Stimulated activated CD8-positive, alpha-beta memory T cell treated with anti-CD3 and anti-CD28 coated beads, Interleukin-15, amount 100 ng/mL, for 4 hours (primary cell): ENCODE data around the gene PAFAH2.

Source experiments
- DNase-seq, 2 donors: peaks; one replicate each; pipeline ENCODE4 v3.0.0-alpha.2; 2020; ENCODE audit warnings: low read depth in 2 of 2

The PAFAH2 gene

DNA sequence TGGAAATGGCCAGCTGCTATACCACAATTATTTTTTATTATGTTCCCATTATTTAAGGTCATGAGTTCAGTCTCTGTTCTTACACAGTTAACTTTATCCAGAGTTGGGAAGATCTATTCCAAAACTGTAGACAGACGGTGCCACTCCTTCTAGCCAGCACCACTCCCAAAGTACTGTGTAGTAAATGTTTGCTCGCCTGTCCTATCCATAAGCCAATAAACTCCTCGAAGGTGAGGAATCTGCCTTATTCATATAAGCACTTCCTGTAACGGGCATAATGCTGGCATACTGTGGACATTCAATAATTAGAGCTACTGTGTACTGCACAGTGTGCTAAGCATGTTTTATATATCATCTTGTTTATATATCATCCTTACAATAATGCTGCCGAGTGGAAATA, 65.5 kb downstream of the PAFAH2 start:
- DNase-seq: no peak

DNA sequence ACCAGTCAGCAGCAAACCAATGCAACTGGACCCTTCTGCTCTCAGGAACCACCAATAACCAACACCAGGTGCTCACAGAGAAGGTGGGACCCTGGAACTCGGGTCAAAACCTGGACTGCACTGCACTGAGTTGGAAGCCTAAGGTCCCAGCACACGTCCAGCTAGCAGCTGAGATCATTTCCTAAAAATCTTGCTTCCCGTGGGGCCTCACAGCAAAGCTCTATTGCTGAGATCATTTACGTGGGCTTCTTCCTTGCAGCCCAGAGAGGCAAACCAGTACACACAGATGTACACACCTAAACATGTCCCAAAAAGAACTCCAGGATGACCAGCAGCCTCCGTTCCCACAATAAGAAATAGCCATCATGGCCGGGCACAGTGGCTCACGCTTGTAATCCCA, 68.8 kb downstream of the PAFAH2 start:
- no peak for DNase-seq

DNA sequence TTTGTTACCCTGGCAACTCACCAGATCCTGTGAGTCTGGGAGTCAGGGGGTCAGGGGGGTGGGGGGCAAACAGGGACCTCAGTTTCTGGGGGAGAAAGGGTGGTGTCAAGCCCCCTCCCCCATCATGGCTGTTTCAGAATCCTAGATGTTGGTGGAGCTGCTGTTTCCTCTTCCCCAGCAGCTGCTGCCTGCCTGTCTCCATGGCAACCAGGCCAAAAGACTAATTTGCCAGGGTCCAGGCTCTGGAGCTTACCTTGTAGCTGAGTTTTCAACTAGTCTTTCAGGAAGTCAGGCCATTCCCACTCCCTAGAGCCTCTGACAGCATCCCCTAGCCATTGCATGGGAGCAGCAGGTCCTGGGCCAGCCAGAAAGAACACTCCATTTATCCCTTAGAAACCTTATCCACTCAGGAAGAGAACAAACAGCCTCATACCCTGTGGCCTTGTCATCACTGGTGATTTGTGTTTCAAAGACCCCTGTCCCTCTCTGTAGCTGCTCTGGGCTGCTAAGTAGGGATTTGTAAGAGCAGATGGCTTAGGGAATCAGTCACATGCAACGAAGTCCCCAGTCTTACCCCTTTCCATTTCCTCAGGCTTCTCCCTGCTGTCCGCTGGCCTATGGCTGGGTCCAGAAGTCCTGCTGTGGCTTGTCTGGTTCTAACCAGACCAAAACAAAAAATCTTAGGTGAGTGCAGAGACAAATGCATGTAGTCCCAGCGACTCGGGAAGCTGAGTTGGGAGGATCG, 70.2 kb downstream of the PAFAH2 start:
- no peak for DNase-seq

DNA sequence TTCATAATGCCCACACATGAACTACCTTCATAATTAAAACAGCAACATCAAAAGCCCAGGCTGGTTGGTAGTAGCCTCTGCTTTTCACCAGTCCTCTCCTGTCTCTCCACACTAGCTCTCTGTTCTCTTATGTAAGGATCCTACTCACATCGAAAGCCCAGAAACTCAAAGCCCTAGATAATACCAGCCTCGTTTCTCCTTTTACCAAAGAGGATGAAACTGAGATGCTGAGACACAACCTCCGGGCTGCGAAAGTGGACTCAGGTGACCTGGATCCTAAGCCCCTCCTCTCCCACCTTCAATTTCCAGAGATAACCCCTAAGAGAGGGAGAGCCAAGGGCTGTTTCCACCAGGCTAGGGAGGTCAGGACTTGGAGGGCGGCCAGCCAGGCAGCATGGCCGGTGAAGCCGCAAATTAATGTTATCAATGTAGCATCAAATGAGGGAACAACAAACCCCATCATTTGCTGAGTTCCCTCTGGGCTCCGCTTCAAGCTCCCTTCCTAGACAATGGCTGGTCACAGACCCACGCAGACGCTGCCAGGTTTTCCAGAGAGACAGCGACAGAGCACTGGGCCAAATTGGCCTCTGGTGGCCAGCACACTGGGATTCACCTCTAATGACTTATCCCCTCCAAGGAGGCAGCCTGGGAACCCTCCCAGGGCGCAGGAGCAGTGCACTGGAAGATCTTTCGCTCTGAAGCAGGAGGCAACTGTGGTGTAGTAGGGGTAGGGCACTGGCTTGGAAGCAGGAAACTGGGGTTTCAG, 70.9 kb downstream of the PAFAH2 start:
- DNase-seq: no peak

DNA sequence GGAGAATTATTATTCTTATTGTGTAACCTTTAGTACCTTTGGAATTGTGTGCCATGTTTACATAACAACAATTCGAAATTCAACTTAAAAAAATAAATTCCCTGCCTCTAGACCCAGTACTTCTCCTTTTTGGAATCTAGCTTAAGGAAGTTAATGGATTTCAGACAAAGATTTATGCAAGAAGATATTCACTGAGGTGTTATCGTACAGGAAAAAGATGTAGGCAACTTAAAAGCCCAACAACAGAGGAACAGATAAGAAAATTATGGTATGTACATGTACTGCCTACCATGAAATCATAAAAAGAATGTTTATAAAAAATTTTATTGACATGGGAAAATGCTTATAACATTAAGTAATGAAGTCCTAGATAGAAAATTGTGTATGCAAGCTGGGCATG, 73.4 kb downstream of the PAFAH2 start:
- no peak for DNase-seq

DNA sequence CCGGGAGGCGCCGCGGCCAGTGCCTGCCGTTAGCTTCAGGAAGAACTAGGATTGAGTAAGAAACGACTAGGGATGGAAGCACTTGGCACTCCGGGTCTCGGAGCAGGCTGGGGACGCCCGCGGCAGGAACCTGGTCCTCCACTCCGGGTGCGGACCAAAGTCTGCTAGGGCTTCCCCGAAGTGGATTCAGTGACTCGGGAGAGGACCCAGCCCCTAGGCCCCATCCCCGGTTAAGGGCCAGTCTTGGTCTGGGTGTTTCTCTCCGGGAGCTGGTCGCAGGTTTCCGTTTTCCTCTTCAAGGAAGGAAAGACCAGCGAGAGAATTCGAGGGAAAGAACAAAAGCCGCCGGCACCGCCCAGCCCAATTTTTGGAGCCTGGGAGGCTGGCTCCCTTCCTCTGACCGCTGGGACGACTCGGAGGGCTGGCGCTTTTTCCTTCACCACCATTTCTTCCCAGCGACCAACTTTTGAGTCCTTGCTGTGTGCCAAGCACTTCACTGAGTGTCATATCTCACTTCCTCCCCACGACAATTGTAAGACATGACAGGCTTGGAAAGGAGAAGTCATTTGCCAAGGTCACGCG, 74.8 kb downstream of the PAFAH2 start:
- no peak for DNase-seq

DNA sequence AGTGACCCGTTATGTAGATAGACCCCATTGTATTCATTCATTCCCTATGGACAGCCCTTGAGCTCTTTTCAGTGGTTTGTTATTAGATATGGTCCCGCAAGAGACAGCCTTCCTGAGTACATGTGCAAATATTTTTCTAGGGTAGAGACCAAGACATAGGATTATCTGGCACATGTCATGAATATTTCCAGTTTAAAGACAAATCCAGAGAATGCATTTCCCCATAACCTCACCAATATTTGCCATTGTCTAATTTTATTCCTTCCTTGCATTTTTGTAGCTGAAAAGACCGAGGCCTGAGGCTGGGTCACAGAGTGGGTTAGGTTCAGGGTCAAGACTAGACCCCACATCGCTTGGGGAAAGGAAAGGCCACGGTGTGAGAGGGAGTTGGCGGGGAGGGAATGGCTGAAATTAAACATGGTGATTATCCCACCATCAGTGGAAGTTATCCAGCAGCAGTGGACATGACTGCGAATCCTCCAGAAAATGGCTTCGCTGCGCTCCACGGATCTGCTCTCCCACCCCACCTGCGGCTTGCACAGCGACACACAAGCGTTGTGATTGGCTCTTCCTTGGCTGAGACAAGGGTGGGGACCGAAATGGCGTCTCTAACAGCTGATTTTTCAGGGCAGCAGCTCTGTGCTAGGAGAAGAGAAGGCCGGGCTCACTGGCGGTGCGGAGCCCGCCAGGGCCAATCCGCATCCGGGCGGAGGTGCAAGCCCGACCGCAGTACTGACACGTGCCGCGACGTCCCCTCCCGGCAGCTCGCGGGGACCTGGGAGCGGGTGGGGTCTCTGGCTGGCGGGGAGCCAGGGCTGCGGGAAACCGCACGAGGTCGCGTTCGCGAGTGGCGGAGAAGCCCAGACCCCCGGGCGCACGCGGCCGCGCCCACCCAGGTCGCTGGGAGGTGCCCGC, 75.5 kb downstream of the PAFAH2 start:
- DNase-seq: peak in 1 of 2 donors; percentile 2

DNA sequence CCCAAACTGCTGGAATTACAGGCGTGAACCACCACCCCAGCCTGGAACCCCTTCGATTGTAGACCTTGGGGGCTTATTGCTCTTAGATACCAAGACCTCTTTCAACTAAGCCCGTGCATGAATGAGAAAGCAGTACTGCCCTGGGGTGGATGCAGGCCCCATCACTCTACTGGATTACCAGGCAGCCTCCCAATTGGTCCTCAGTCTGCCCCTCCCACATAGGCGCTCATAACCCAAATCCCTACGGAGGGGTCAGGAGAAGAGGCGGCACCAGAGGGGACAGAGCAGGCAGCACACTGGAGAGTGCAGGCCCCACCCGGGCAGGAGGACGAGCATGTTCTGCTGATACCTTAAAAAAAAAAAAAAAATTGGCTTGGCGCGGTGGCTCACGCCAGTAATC, 79.2 kb downstream of the PAFAH2 start:
- DNase-seq: no peak

DNA sequence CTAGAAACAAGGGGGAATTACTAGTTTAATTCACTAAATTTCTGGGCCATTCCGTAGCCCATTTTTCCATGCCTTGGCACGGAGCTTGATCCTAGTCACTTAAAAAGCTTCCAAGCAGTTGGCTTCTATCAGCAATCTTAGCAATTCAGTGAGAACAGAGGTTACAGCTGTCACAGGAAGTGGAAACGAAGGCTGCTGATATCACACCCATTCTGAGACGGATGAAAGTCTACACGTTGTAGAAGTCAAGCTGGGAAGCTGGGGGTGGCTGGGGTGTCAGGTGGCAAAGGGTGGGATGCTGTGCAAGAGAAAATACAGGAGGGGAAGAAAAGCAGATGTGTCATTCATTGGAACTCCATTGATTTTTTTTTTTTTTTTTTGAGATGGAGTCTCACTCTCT, 79.9 kb downstream of the PAFAH2 start:
- DNase-seq: no peak

DNA sequence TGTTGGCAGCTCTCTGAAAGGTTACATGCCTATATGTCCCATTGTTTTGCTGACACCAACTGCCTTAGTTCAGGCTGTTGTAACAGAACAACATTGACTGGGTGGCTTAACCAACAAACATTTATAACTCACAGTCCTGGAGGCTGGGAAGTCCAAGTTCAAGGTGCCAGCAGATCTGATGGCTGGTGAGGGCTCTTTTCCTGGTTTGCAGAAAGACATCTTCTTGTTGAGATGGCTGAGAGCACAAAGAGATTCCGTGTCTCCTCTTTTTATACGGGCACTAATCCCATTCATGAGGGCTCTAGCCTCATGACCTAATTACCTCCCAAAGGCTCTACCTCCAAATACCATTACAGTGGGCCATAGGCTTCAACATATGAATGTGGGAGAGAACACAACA, 81.4 kb downstream of the PAFAH2 start:
- no peak for DNase-seq

DNA sequence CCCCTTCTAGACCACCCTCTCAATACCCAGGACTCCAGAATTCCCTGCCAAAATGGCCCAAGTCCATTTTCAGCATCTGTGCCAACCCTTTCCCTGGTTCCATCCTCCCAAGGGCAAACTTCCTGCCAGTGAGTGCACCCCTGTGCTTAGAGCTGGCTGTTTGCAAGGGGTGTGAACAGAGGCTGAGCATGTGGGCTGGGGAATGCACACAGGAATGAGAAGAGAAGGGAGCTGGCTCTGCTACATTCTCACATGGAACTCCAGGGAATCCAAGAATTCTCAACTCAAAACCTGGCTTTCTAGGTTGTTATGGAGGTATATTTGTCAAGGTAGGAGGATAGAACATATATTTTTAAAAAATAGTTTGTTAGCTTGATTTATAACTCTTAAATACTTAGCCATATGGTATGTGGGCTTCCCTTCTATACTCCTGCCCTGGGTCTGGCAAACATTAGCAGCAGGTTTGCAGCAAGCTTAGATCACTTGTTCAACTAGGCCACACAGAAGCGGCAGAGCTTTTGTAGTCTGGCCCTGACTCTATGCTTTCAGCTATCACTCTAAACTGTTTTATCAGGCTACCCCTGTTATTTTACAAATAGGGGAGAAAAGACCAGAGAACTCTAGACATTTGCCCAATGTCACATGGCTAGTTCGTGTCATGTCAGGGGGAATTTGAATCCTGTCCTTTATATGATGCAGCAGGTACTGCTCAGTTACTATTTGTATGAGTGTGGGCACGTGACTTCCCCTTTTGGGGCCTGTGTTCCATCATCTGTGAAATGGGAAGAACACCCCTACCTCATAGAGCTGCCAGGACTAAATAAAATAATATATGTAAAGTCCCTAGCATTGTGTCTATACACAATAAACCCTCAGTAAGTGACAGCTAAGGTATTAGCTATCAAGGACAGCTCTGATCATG, 83.5 kb downstream of the PAFAH2 start:
- DNase-seq: no peak

DNA sequence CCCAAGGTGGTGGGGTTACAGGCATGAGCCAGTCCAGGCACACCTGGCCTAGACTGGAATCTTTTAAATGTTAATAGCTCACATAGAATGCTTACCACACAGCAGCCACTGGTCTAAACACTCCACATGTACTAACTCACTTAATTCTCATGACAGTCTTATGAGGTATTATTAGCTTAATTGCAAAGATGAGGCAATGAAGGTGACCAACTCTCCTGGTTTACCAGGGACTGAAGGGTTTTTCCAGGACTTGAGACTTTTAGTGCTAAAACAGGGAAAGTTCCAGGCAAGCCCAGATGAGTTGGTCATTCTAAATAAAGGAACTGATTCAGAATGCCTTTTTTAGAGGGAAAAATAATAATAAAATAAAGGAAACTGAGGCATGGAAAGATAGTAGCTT, 84.7 kb downstream of the PAFAH2 start:
- DNase-seq: no peak

DNA sequence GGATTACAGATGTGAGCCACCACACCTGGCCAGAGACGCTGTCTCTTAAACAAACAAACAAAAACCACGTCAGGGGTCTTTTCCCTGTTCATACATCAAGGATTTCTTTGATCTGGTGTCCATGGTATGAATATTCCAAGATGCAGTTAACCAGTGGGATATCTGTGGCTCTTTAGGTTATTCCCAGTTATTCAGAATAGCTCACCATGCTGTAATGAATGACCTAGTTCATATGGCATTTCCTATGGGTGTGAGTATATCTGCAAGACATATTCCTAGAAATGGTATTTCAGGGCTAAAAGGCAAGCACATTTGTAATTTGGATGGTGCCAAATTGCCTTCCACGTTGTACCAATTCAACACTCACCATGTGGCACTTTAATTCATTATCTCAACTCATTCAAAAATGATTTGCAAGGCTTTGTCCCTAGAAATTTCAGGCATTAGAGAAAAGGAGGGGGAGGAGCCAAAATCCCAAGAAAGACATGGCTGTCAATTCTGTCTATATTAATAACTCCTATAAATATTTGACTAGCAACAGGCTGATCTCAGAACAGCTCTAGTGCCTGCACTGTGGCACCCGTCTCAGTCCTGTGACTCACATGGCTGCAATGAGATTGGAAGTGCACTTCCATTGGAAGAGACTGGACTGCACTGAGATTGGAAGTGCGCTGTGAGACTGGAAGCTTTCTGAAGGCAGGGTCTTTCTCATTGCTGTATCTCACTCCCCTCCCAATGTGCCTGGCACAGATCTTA, 85.6 kb downstream of the PAFAH2 start:
- no peak for DNase-seq

DNA sequence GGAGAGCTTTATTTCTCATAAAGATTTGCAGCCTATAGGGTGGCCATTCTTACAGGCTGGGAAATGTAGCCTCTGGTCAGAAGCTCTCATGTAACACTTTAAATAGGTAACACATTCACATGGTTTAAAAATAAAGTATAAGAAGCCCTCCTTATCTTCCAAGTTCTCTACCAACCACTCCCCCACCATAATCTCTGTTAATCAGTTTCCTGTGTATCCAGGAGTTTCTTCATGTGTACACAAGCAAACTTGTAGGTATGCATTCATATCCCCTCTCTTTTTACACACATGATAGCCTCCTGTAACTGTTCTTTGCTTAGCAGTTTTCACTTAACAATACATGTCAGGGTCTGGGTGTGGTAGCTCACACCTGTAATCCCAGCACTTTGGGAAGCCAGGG, 86.7 kb downstream of the PAFAH2 start:
- DNase-seq: no peak
